GM15510 (cell line): ENCODE results near the gene PVRIG.

ENCODE experiments used
- POLR2A ChIP-seq: IDR thresholded peaks from 3 replicates; pipeline ENCODE4 v1.6.1; 2011; ENCODE audit warnings: borderline replicate concordance; ENCODE audit not compliant: insufficient read length; ENCODE audit errors: extremely low read depth

The PVRIG gene

DNA sequence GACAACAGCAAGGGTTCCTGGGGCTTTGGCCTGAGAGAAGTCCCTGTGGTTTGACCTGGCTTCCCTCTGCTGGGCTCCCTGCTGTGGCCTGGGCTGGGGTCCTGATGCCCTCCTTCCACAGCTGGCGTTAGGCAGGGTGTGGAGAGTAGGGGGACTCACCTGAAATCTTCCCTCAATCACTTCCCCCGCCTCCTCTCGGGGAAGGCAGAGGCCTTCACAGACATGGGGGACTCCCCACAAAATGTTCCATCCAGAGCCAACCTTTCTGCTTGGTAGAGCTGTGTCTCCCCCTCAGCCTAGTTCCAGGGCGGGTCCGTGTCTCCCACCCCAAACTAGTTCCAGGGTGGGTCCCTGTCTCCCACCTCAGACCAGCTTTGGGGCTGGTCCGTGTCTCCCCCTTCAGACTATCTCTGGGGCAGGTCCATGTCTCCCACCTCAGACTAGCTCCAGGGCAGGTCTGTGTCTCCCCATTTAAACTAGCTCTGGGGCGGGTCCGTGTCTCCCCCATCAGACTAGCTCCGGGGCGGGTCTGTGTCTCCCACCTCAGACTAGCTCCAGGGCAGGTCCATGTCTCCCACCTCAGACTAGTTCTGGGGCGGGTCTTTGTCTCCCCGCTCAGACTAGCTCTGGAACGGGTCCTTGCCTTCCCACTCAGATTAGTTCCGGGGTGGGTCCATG lies 2.2 kb downstream of the PVRIG start:
- TF ChIP-seq POLR2A: no peak

DNA sequence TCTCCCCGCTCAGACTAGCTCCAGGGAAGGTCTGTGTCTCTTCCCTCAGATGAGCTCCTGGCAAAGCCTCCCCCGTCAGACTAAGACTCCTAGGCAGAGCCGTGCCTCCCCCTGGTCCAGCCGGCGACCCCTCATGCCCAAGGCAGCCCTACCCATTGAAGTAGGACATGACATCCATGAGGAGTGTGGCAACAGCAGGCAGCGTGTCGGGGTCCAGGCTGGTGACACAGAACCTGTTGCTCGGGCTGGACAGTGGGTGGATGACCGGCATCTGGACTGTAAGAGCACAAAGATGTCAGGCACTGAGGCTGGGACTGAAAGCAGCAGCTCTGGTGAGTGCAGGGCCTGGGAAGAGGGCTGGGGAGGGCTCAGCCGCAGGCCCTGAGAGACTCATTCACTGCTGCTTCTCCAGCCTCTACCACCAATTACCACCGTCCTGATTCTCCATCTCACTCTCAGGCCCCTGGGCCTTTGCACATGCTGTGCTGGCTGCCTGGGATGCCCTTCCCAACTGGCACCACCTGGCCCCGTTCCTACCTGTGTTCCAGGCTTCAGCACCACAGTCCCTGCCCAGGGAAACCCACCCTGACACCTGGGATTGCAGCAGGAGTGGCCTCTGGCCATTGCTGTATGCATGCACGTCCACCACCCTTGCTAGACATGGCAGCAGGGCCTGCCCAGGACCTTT lies 2.8 kb downstream of the PVRIG start:
- no peak for TF ChIP-seq POLR2A

DNA sequence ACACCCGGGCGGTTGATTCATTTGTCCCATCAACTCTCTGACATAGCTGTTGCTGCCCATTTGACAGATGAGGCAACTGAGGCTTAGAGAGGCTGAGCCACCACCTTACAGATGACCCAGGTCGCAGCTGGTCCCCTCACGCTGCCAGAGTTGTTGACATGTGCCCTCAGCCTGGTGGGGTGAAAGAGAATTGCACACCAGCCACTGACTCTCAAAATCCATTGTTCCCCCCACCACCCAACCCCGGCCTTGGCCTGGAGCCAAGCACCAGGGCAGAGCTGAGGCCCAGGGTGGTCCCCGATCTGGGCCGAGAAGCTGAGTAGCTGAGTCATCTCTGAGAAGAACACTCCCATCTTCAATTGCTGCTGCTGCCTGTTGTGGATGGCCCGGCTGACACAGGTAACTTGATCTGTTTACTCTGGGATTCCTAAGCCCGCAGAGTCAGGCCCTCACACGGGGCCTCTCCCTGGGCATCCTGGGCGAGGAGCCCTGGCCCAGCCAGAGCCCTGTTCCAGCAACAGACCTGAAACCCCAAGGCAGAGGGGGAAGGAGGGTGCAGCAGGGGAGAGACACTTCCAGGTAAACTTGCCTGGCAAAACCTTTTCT lies 27.5 kb downstream of the PVRIG start:
- TF ChIP-seq POLR2A: no peak

DNA sequence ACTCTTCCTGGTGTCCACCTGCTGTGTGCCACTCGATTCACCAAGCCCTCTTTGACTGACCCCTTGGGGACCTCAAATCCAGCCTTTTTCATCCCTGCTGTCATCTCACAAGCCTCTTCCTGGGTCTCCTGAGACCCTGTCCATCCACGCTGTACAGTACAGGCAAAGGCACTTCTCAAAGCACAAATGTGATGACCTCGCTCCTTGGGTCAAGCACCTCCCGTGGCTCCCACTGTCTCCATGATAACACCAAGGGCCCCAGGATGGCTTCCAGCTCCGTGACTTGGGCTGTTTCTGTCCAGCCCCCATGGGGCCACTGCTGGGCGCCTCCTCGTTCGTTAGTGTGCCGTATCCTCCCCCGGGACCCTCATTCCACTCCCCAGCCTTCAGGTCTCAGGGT lies 28.7 kb downstream of the PVRIG start:
- no peak for TF ChIP-seq POLR2A

DNA sequence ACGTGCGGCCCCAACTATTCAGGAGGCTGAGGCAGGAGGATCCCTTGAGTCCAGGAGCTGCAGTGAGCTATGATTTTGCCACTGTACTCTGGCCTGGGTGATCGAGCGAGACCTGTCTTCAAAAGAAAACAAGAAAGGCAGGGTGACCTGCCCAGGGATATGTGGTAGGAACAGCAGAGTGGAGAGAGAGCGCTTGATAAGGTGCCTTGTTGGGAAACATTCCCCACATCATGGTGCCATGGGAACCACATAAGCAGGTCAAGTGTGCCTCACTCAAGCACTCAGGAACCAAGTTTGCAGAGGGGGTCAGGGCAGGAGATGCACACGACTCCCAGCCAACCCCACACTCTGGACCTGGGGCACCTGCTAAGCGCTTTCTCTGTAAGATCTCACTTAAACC lies 37.3 kb downstream of the PVRIG start:
- TF ChIP-seq POLR2A: no peak

DNA sequence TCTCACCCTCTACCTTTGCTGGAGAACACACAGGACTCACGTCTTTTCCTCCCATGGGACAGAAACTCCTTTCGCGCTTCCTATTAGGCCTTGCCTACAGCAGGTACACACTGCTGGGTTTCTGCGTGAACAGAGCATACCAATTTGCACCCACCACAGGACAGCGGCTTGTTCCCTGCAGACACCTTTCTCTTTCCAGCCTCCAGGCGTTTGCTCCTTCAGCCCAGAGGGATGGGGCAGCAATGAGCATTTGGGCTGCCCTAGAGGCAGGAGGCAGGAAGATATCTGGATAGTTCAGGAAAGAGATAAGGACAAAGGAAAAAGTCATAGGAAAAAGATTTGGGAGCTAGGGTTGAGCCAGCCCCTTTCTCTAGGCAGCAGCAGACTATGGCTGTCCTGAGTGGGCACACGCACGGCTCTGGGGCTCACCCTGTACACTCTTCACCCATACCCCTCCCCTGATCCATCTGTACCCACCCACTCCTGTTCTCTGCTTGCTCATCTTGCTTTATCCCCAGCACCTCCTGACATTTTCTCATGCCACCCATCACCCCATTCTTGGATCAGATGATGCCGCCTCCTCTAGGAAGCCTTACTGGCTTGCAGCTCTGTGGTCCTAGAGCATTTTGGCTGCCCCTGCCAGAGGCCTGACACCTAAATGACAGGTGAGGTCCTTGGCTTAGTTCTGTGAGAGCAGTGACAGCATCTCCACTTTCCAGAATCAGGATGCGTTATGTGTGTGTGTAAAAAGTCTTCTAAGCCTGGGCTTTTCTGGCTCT lies 47.0 kb downstream of the PVRIG start:
- no peak for TF ChIP-seq POLR2A

DNA sequence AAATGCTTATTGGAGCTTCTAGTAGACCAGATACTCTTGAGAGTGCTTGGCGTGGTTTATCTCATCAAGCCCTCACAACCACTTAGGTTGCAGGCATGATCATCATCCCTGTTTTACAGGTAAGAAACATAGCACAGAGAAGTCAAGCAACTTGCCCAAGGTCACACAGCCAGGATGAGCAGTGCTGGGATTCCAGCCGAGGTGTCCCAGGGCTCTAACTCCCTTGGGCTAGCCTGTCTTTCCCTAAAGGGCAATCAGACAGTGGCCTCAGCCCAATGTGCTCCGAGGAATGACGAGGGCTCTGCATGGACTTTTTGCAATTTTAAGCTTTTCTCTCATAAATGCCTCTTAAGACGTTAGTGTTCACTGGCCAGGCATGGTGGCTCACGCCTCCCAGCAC lies 47.9 kb downstream of the PVRIG start:
- no peak for TF ChIP-seq POLR2A
